HL-60 (cell line): ENCODE results near the gene STX8.

Experiments used
- POLR2AphosphoS5 ChIP-seq: IDR thresholded peaks from 2 replicates; pipeline ENCODE4 v1.6.1; 2012; ENCODE audit warnings: low read depth
- SPI1 ChIP-seq: IDR thresholded peaks from 2 replicates; pipeline ENCODE4 v1.6.1; 2012; ENCODE audit warnings: low read depth, mild to moderate bottlenecking, borderline replicate concordance
- TF ChIP-seq, protein P1 (sequence below): IDR thresholded peaks from one replicate; pipeline ENCODE4 v1.5.1; 2011; ENCODE audit warnings: low read length, control low read depth, inconsistent platforms; ENCODE audit not compliant: insufficient read depth

DNA sequence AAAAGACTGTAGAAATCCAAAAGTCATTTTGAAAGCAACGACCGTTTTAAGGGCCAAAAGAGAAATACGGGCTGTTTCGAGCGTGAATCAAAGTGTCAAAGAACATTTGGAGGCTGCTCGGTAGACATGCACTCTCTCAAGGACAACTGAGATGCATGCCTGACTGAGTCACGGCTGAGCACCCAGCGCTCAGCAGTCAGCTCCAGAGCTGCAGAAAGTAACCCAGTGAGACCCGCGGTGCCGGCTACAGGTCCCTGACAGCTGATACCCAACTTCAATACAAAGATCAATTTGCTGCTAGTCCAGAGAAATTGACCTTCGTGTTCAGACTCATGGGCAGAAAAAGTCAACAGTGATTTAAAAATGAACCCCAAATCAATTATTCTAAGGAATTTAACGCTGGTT lies 214.9 kb downstream of the STX8 start:
- TF ChIP-seq, protein P1, sequence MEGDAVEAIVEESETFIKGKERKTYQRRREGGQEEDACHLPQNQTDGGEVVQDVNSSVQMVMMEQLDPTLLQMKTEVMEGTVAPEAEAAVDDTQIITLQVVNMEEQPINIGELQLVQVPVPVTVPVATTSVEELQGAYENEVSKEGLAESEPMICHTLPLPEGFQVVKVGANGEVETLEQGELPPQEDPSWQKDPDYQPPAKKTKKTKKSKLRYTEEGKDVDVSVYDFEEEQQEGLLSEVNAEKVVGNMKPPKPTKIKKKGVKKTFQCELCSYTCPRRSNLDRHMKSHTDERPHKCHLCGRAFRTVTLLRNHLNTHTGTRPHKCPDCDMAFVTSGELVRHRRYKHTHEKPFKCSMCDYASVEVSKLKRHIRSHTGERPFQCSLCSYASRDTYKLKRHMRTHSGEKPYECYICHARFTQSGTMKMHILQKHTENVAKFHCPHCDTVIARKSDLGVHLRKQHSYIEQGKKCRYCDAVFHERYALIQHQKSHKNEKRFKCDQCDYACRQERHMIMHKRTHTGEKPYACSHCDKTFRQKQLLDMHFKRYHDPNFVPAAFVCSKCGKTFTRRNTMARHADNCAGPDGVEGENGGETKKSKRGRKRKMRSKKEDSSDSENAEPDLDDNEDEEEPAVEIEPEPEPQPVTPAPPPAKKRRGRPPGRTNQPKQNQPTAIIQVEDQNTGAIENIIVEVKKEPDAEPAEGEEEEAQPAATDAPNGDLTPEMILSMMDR: no peak
- no peak for TF ChIP-seq POLR2AphosphoS5
- no peak for TF ChIP-seq SPI1
